ENCODE data around the gene AMH. TPM values are rescaled to one million over a fixed set of nuclear protein-coding genes. Genes with fewer than 3 reads are reported as not detected.
A peak's percentile ranks its signal among the peaks of the same experiment; 100 is the strongest.

The AMH gene
- total and polyA plus RNA-seq, 2 of the 13 experiments (the other 11 are each of a cell fraction or from before 2014, with no cell fraction given): 0.03 to 0.18 TPM

- TF ChIP-seq TERF1 (CRISPR knock-in tag; IDR thresholded peaks at IDR 0.05): no peak
- TF ChIP-seq ZBTB10 (CRISPR knock-in tag; IDR thresholded peaks at IDR 0.05; ENCODE audit: borderline replicate concordance): peak; percentile 26; the same call in 1 of the 2 replicates
- no peak for TF ChIP-seq MEIS2 (CRISPR knock-in tag; IDR thresholded peaks at IDR 0.05)
- no peak for TF ChIP-seq ZNF44 (CRISPR knock-in tag; IDR thresholded peaks at IDR 0.05)
- TF ChIP-seq SNAPC5 (CRISPR knock-in tag; IDR thresholded peaks at IDR 0.05; ENCODE audit: borderline replicate concordance): no peak
- TF ChIP-seq SP140L (CRISPR knock-in tag; IDR thresholded peaks at IDR 0.05; ENCODE audit: borderline replicate concordance): no peak
- no peak for TF ChIP-seq ATF2 (CRISPR knock-in tag; IDR thresholded peaks at IDR 0.05)
- no peak for TF ChIP-seq ZNF414 (CRISPR knock-in tag; IDR thresholded peaks at IDR 0.05)
- no peak for TF ChIP-seq KDM5A (IDR thresholded peaks at IDR 0.05; ENCODE audit: borderline replicate concordance, low read length)
- TF ChIP-seq EHMT2 (IDR thresholded peaks at IDR 0.05; ENCODE audit: borderline replicate concordance, low read depth, low read length): no peak
- no peak for TF ChIP-seq PTBP1 (IDR thresholded peaks at IDR 0.05; ENCODE audit: low read depth, low read length, poor library complexity, severe bottlenecking)
- TF ChIP-seq ZNF234 (CRISPR knock-in tag; conservative IDR thresholded peaks at IDR 0.05): no peak
- TF ChIP-seq HMGA1 (CRISPR knock-in tag; conservative IDR thresholded peaks at IDR 0.05): no peak
- no peak for TF ChIP-seq ISL2 (CRISPR knock-in tag; IDR thresholded peaks at IDR 0.05)
- no peak for TF ChIP-seq ARNTL (CRISPR knock-in tag; IDR thresholded peaks at IDR 0.05)
- no peak for TF ChIP-seq NONO (IDR thresholded peaks at IDR 0.05)
- 0 out of 2 replicates have a peak, but pooled peaks have one; percentile 18 for TF ChIP-seq NONO (CRISPR knock-in tag; conservative IDR thresholded peaks at IDR 0.05)
- no peak for TF ChIP-seq ZSCAN30 (CRISPR knock-in tag; IDR thresholded peaks at IDR 0.05)
- TF ChIP-seq ELF1 (CRISPR knock-in tag; IDR thresholded peaks at IDR 0.05): no peak
- no peak for TF ChIP-seq NR0B2 (CRISPR knock-in tag; IDR thresholded peaks at IDR 0.05)
Observed at GRCh38 chr19:2278459-2279158, 29.5 kb downstream of the AMH start (continued).

Measured in HepG2 (cell line).